Hepatocyte (in vitro differentiated cells): ENCODE results near the gene ABCC9.

ENCODE experiments used
- CTCF ChIP-seq: fragments of 200-600 bp; sonication (generic); IDR thresholded peaks from 2 replicates; pipeline ENCODE4 v1.5.1; 2016; ENCODE audit warnings: antibody characterized with exemption, mild to moderate bottlenecking; ENCODE audit not compliant: poor library complexity
- EZH2 ChIP-seq: fragments of 200-600 bp; sonication (generic); IDR thresholded peaks from 2 replicates; pipeline ENCODE4 v1.6.1; 2016; ENCODE audit warnings: antibody characterized with exemption, mild to moderate bottlenecking, borderline replicate concordance
- EZH2phosphoT487 ChIP-seq: fragments of 200-600 bp; sonication (generic); IDR thresholded peaks from one replicate; pipeline ENCODE4 v1.6.1; 2018; ENCODE audit warnings: antibody characterized with exemption, mild to moderate bottlenecking, low read depth, moderate library complexity; ENCODE audit not compliant: unreplicated experiment, severe bottlenecking

GRCh38 chr12:21775133-21775820, 165.9 kb downstream of the ABCC9 start:
- TF ChIP-seq CTCF (no peak), EZH2 (no peak), EZH2phosphoT487 (no peak)
